ENCODE measurements around the gene PLEKHG2. TPM values are rescaled to one million over a fixed set of nuclear protein-coding genes. Genes with fewer than 3 reads are reported as not detected.

The PLEKHG2 gene
- total and polyA plus RNA-seq, 9 of the 15 experiments (the other 6 are each of a cell fraction or from before 2014, with no cell fraction given), result 0.98 to 45.7 (median 9.8) TPM

DNA sequence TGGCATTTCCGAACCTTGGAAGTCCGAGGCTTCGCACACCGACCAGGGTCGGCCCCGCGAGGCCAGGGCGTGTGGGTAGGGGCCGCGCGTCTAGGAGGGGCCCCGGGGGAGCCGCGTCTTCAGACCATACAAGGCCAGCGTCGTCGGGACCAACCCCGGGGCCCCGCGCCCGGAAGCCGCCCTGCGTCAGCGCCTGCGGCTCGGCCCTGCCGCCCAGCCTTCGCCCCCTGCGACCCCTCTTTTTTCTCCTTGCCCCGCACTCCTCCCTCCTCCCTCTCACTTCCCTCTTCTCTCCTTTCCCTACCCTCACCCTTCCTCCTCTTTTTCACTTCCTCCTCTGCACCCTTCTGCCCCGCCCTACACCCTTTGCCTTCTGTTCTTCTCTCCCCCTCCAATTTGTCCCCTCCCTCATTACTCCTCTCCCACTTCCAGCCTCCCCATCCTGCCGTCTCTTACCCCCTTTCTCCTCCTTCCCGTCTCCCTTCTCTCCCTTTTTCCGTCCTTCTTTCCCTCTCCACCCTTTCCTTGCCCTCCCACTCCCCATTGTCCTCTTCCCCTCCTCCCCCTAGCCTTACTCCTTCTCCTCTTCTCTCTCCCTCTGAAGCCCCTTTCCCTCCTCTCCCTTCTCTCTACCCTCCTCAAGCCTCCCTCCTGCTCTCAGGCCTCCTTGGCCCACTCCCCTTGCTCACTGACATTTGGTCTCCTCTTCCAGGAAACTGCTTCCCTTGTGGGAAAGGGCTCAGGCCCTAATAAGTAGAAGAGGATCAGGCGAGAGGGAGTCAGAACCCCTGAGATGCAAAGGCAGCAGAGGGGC, 2.2 kb upstream of the PLEKHG2 start (continued):
- TF ChIP-seq ZC3H4 (CRISPR knock-in tag; IDR thresholded peaks at IDR 0.05; ENCODE audit: borderline replicate concordance) (no peak), ARID2 (IDR thresholded peaks at IDR 0.05) (peak; percentile 76), PHB (CRISPR knock-in tag; IDR thresholded peaks at IDR 0.05) (peak; percentile 64; the same call in 1 of the 2 replicates), NFRKB (IDR thresholded peaks at IDR 0.05; ENCODE audit: low read depth) (peak; percentile 91), EHMT2 (IDR thresholded peaks at IDR 0.05) (peak; percentile 85), PHB2 (IDR thresholded peaks at IDR 0.05; ENCODE audit: low read depth) (peak; percentile 70; the same call in 1 of the 2 replicates), KDM4B (IDR thresholded peaks at IDR 0.05; ENCODE audit: borderline replicate concordance in 2 of 2, low read depth in 1 of 2) (0 out of 4 replicates have a peak, but pooled peaks of 1 of the 2 experiments have one; percentile 25), ZSCAN29 (IDR thresholded peaks at IDR 0.05) (0 out of 2 replicates have a peak, but pooled peaks have one; percentile 7), NR2C2 (CRISPR knock-in tag; IDR thresholded peaks at IDR 0.05) (no peak), NR2C2 (tag; IDR thresholded peaks at IDR 0.05) (peak; percentile 71), NBN (IDR thresholded peaks at IDR 0.05; ENCODE audit: low read depth) (peak; percentile 94)

GRCh38 chr19:39410831-39411080, 1.7 kb upstream of the PLEKHG2 start:
- no TSS peak for BruUV-seq (replicated peaks)
- H3K9me3 ChIP-seq (replicated peaks; ENCODE audit: control insufficient read depth, insufficient read depth, low read depth, low read length), result no peaks in the 10 kb centered on the region
- peaks cover 62% of the 10 kb centered on the region for H3K79me2 ChIP-seq (ENCODE audit: control insufficient read depth, insufficient read depth, low read length)
- no peaks in the 10 kb centered on the region for H3K27me3 ChIP-seq (ENCODE audit: control insufficient read depth in 2 of 2, insufficient read depth in 2 of 2, low read length in 2 of 2)
- H4K20me1 ChIP-seq (replicated peaks; ENCODE audit: control insufficient read depth, insufficient read depth, low read length), result peaks cover 4% of the 10 kb centered on the region; the same call in 1 of the 2 replicates
- ChIA-PET CTCF (ENCODE audit: low intra/inter-chr PET ratio) (interaction anchor here (0.6 to 3.7 kb wide), 3 partner anchors 12 to 90 kb away, joined by 3 to 74 read pairs (median 4); partner anchors contain the start of gene LRFN1), POLR2A (no interaction called here)
- intact Hi-C loops (cut with micrococcal nuclease), result loop anchor here (2.0 to 5.0 kb wide), 4 partner anchors 68 to 288 kb away; partner anchors contain the start of gene SAMD4B
- peak overlapping the region; percentile 85 for H3K4me2 ChIP-seq (ENCODE audit: insufficient read depth, low read length)
- ATAC-seq (no peak), FAIRE-seq (no peak), DNase-seq (ENCODE audit: extremely low read depth in 1 of 4, low spot score in 3 of 4) (no peak)
- 90% methylated on average over 1 of the region's 1 CpG for WGBS (ENCODE audit: insufficient coverage, low coverage, missing lambda C conversion rate)
- no peaks in the 10 kb centered on the region for H3K9me1 ChIP-seq (ENCODE audit: control insufficient read depth, insufficient read depth, low read length)
- H3K9ac ChIP-seq (ENCODE audit: insufficient read depth in 1 of 2, low read depth in 2 of 2, low read length in 2 of 2), result peak overlapping the region; percentile 91 to 94; a peak in 3 of 4 replicates
- H3K4me3 ChIP-seq, result no peak overlapping the region
- H3K4me1 ChIP-seq (replicated peaks in 1 of 2; ENCODE audit: control insufficient read depth in 2 of 2, insufficient read depth in 2 of 2, low read length in 2 of 2), result peaks cover 45 to 75% of the 10 kb centered on the region in 2 experiments
- in situ Hi-C loops (cut with MboI), result no loop called here
- H3K27ac ChIP-seq (ENCODE audit: extremely low read depth, low read depth, low read length), result peak overlapping the region; percentile 98
- H2AFZ ChIP-seq (ENCODE audit: low read depth, low read length), result no peak overlapping the region
- H3K36me3 ChIP-seq (ENCODE audit: control insufficient read depth, insufficient read depth, low read length), result peaks cover 16% of the 10 kb centered on the region; the same call in 2 of the 3 replicates
- TF ChIP-seq FOXA3 (CRISPR knock-in tag; conservative IDR thresholded peaks at IDR 0.05 in 1 of 2, IDR thresholded peaks at IDR 0.05 in 1 of 2) (0 out of 4 replicates have a peak, but pooled peaks of 1 of the 2 experiments have one; percentile 7), IRF2 (CRISPR knock-in tag; IDR thresholded peaks at IDR 0.05) (no peak), BDP1 (IDR thresholded peaks at IDR 0.05; ENCODE audit: insufficient read depth, insufficient read length) (no peak), POLR2AphosphoS5 (IDR thresholded peaks at IDR 0.05; ENCODE audit: control insufficient read depth, insufficient read depth, low read depth, low read length) (no peak), SIX5 (IDR thresholded peaks at IDR 0.05; ENCODE audit: borderline replicate concordance in 1 of 2, insufficient read depth in 1 of 2, low read depth in 1 of 2, low read length in 2 of 2) (no peak), HIVEP1 (CRISPR knock-in tag; IDR thresholded peaks at IDR 0.05) (no peak), NFE2L1 (tag; IDR thresholded peaks at IDR 0.05; ENCODE audit: borderline replicate concordance, low read depth) (no peak), CC2D1A (IDR thresholded peaks at IDR 0.05) (no peak), FOXA1 (IDR thresholded peaks at IDR 0.05; ENCODE audit: borderline replicate concordance) (no peak), RCOR1 (IDR thresholded peaks at IDR 0.05; ENCODE audit: borderline replicate concordance in 1 of 2, low read depth in 2 of 2, low read length in 2 of 2) (no peak)
